HG03354 (cell line): ENCODE measurements around the gene MRC2.
"Not testable (repeated sequence)": the region's sequence is repeated elsewhere in the genome, so short reads cannot be mapped to it uniquely, and the experiment has no call there.

Source experiments
- ATAC-seq: cut with Tn5 transposase; IDR thresholded peaks from one replicate; pipeline ENCODE4 v1.9.1; 2021; ENCODE audit warnings: mild to moderate bottlenecking; ENCODE audit not compliant: unreplicated experiment, poor library complexity, severe bottlenecking

Gene MRC2

GRCh38 chr17:62675701-62676100, 48.2 kb downstream of the MRC2 start:
- no peak for ATAC-seq

GRCh38 chr17:62676231-62676943, 48.9 kb downstream of the MRC2 start:
- no peak for ATAC-seq

- ATAC-seq: no peak
Measured at GRCh38 chr17:62676952-62677596, 49.6 kb downstream of the MRC2 start.

GRCh38 chr17:62678214-62678919, 50.9 kb downstream of the MRC2 start:
- no peak for ATAC-seq

GRCh38 chr17:62679866-62680377, 52.5 kb downstream of the MRC2 start:
- no peak for ATAC-seq

GRCh38 chr17:62680541-62681052, 53.1 kb downstream of the MRC2 start:
- no peak for ATAC-seq

GRCh38 chr17:62681061-62681938, 53.8 kb downstream of the MRC2 start:
- no peak for ATAC-seq

- no peak for ATAC-seq
Measured at GRCh38 chr17:62681939-62682381, 54.5 kb downstream of the MRC2 start.

GRCh38 chr17:62684179-62684578, 56.7 kb downstream of the MRC2 start:
- no peak for ATAC-seq

- no peak for ATAC-seq
Measured at GRCh38 chr17:62687997-62688396, 60.5 kb downstream of the MRC2 start.

GRCh38 chr17:62688398-62689160, 61.1 kb downstream of the MRC2 start:
- ATAC-seq: no peak

- ATAC-seq: no peak
Measured at GRCh38 chr17:62689441-62690167, 62.1 kb downstream of the MRC2 start.

- ATAC-seq: no peak
Measured at GRCh38 chr17:62690168-62690897, 62.9 kb downstream of the MRC2 start.

GRCh38 chr17:62691589-62691915, 64.1 kb downstream of the MRC2 start:
- ATAC-seq: not testable (repeated sequence)

- ATAC-seq: no peak
Measured at GRCh38 chr17:62692159-62692651, 64.7 kb downstream of the MRC2 start.

- no peak for ATAC-seq
Measured at GRCh38 chr17:62692721-62693431, 65.4 kb downstream of the MRC2 start.
